ENCODE measurements around the gene BTNL2.

BTNL2 gene

GRCh38 chr6:32387589-32388340, 19.2 kb downstream of the BTNL2 start:
- no peak overlapping the region for H3K4me3 ChIP-seq (replicated peaks; ENCODE audit: low read depth, low read length)
- DNase-seq (ENCODE audit: extremely low read depth, low read depth): no peak
- TF ChIP-seq, protein P1, sequence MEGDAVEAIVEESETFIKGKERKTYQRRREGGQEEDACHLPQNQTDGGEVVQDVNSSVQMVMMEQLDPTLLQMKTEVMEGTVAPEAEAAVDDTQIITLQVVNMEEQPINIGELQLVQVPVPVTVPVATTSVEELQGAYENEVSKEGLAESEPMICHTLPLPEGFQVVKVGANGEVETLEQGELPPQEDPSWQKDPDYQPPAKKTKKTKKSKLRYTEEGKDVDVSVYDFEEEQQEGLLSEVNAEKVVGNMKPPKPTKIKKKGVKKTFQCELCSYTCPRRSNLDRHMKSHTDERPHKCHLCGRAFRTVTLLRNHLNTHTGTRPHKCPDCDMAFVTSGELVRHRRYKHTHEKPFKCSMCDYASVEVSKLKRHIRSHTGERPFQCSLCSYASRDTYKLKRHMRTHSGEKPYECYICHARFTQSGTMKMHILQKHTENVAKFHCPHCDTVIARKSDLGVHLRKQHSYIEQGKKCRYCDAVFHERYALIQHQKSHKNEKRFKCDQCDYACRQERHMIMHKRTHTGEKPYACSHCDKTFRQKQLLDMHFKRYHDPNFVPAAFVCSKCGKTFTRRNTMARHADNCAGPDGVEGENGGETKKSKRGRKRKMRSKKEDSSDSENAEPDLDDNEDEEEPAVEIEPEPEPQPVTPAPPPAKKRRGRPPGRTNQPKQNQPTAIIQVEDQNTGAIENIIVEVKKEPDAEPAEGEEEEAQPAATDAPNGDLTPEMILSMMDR (IDR thresholded peaks at IDR 0.05; ENCODE audit: low read depth, low read length, missing control alignments): no peak

- TF ChIP-seq, protein P1 (IDR thresholded peaks at IDR 0.05; ENCODE audit: low read depth, low read length, missing control alignments): no peak
- H3K4me3 ChIP-seq (replicated peaks; ENCODE audit: low read depth, low read length): no peak overlapping the region
- no peak for DNase-seq (ENCODE audit: extremely low read depth, low read depth)
Measured at GRCh38 chr6:32386040-32386439, 20.9 kb downstream of the BTNL2 start.

DNA sequence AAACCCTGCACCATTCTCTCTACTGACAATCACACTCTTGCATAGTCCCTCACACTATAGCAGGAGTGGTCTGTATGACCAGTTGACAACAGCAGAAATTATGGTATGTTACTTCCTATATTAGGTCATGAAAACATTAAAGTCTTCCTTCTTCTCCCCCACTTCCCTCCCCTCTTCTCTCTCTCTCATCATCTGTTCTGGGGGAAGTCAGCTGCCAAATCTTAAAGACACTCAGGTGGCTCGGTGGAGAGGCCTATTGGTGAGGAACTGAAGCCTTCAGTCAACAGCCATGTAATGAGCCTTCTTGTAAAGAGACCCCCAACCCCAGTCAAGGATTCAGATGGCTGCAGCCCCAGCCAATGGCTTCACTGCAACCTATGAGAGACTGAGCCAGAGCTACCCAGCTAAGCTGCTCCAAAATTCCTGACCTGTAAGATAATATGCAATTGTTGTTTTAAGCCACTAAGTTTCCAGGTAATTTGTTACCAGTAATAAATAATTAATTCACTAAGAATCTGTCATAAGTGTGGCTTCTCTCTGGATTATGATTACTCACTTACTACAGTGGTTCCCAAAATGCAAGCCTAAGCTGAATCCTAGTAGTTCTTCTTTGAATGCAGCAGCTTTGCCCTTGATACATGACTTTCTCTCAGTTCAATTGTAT, 24.1 kb downstream of the BTNL2 start:
- no peak for DNase-seq (ENCODE audit: extremely low read depth, low read depth)
- H3K4me3 ChIP-seq (replicated peaks; ENCODE audit: low read depth, low read length): no peak overlapping the region
- TF ChIP-seq, protein P1 (IDR thresholded peaks at IDR 0.05; ENCODE audit: low read depth, low read length, missing control alignments): no peak

DNA sequence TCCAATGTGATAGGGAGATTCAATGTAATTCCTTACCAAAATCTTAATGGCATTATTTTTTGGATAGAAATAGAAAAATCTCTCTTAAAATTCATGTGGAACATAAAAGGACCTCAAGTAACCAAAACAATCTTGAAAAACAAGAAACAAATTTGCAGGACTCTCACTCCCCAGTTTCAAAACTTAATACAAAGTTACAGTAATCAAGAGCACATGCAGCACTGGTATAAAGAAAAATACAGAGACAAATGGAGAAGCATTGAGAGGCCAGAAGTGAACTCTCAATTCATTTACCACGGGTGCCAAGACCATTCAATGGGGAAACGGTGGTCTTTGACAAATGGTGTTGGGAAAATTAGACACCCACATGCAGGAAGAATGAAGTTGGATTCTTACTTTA, 27.4 kb downstream of the BTNL2 start:
- no peak for DNase-seq (ENCODE audit: extremely low read depth, low read depth)
- TF ChIP-seq, protein P1 (IDR thresholded peaks at IDR 0.05; ENCODE audit: low read depth, low read length, missing control alignments): no peak
- H3K4me3 ChIP-seq (replicated peaks; ENCODE audit: low read depth, low read length): no peak overlapping the region

GRCh38 chr6:32375739-32376529, 31.0 kb downstream of the BTNL2 start:
- H3K4me3 ChIP-seq (replicated peaks; ENCODE audit: low read depth, low read length): no peak overlapping the region
- DNase-seq (ENCODE audit: extremely low read depth, low read depth): no peak
- TF ChIP-seq, protein P1 (IDR thresholded peaks at IDR 0.05; ENCODE audit: low read depth, low read length, missing control alignments): no peak

DNA sequence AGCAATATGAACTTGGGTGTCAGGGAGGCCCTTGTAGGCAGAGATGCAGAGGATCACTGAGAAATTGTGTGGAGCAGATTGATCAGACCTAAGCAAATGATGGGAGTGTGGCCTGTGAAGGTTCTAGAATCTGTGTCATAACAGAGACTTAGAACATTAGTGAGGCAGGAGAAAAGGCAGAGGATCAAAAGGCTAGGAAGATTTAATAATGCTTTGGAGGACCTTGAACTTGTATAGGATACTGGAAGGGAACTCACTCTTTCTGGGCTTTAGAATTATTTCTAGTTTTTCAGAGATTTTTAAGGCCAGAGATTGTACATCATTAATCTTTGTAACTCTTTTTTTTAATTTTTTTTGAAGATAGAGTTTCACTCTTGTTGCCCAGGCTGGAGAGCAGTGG, 35.2 kb downstream of the BTNL2 start, which contains the start of gene TSBP1:
TSBP1 (minus strand) TSS at position 101 of the 400 bp plus-strand sequence. CDS start 197 bp downstream, outside the sequence.
- TF ChIP-seq, protein P1 (IDR thresholded peaks at IDR 0.05; ENCODE audit: low read depth, low read length, missing control alignments): no peak
- no peak for DNase-seq (ENCODE audit: extremely low read depth, low read depth)
- H3K4me3 ChIP-seq (replicated peaks; ENCODE audit: low read depth, low read length): no peak within 1 kb of the TSS

All from HFF-Myc (cell line).